Prostate gland (tissue), 2 donors: Measurements from ENCODE around the gene AQP5.

ENCODE experiments used
- POLR2A ChIP-seq: fragments of 450-650 bp; IDR thresholded peaks from one replicate; pipeline ENCODE4 v1.6.1; 2016; ENCODE audit warnings: antibody characterized with exemption, mild to moderate bottlenecking
- POLR2AphosphoS5 ChIP-seq: sonication (generic); formaldehyde crosslinking; IDR thresholded peaks from one replicate; pipeline ENCODE4 v1.6.1; 2017; ENCODE audit warnings: antibody characterized with exemption
- TF ChIP-seq, protein P1 (sequence below), 4 experiments: fragments of 200-600 bp in 2 of 4; fragments of 450-650 bp in 2 of 4; sonication (generic) in 2 of 4; IDR thresholded peaks; 1 replicate in 3 of 4; 2 replicates in 1 of 4; pipeline ENCODE4 v1.5.1; 2016 to 2019; ENCODE audit warnings: antibody characterized with exemption in 4 of 4, mild to moderate bottlenecking in 2 of 4, moderate library complexity in 2 of 4

DNA sequence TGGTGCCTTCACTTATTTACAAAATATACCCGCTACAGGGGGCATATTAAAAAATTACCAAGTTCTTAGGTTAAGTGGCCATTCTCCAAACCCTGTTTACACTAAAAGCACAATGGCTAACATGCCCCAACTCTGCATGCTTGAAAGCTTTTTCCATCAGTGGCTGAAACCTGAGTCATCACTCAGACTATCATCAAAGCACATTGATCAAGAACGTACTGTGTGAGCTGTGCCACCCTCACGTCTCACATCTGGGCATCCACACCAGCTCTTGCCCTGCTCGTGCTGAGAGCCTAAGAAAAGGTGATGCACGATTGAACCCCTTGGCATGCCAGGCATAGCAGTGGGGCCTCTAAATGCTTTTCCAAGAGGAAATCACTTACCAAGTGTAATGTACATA lies 24.3 kb downstream of the AQP5 start:
- TF ChIP-seq, protein P1, sequence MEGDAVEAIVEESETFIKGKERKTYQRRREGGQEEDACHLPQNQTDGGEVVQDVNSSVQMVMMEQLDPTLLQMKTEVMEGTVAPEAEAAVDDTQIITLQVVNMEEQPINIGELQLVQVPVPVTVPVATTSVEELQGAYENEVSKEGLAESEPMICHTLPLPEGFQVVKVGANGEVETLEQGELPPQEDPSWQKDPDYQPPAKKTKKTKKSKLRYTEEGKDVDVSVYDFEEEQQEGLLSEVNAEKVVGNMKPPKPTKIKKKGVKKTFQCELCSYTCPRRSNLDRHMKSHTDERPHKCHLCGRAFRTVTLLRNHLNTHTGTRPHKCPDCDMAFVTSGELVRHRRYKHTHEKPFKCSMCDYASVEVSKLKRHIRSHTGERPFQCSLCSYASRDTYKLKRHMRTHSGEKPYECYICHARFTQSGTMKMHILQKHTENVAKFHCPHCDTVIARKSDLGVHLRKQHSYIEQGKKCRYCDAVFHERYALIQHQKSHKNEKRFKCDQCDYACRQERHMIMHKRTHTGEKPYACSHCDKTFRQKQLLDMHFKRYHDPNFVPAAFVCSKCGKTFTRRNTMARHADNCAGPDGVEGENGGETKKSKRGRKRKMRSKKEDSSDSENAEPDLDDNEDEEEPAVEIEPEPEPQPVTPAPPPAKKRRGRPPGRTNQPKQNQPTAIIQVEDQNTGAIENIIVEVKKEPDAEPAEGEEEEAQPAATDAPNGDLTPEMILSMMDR (IDR thresholded peaks at IDR 0.05) = no peak
- TF ChIP-seq POLR2A = no peak
- no peak for TF ChIP-seq POLR2AphosphoS5
